Pancreas (tissue), 10 donors: Measurements from ENCODE around the gene CTSA. TPM values are rescaled to one million over a fixed set of nuclear protein-coding genes. Genes with fewer than 3 reads are reported as not detected.

Experiments
- ATAC-seq, 4 donors: fragments of 200-7000 bp; cut with Tn5 transposase; one replicate each; pipeline versions ENCODE4 v1.8.0 to v1.9.1; 2020; ENCODE audit warnings: mild to moderate bottlenecking in 4 of 4, moderate library complexity in 4 of 4
- DNase-seq, 6 donors: peaks; one replicate each; pipeline ENCODE4 v3.0.0-alpha.2; 2020
- FAIRE-seq: peaks from 2 replicates; lab custom pipeline; 2012; peaks lifted over from hg19 to GRCh38; lab: Jason Lieb, UNC
- H3K27ac ChIP-seq, 4 donors: fragments of 200-600 bp; sonication (generic); 1 replicate in 3 of 4; 2 replicates in 1 of 4; pipeline versions ENCODE4 v1.5.0 to v1.8.0; 2020
- H3K27me3 ChIP-seq, 4 donors: fragments of 200-600 bp; one replicate each; pipeline ENCODE4 v1.8.0; 2021
- H3K36me3 ChIP-seq, 3 donors: fragments of 200-600 bp; sonication (generic) in 1 of 3; one replicate each; pipeline versions ENCODE4 v1.5.0 to v1.8.0; 2020 to 2021
- H3K4me1 ChIP-seq, 3 donors: fragments of 200-600 bp; one replicate each; pipeline ENCODE4 v1.8.0; 2021
- H3K4me3 ChIP-seq, 4 donors: fragments of 200-600 bp; sonication (generic) in 2 of 4; one replicate each; pipeline versions ENCODE4 v1.5.0 to v1.8.0; 2020 to 2021
- H3K9me3 ChIP-seq, 4 donors: fragments of 200-600 bp; one replicate each; pipeline ENCODE4 v1.8.0; 2021
- CTCF ChIP-seq, 4 donors: fragments of 200-600 bp; sonication (generic) in 3 of 4; IDR thresholded peaks; one replicate each; pipeline versions ENCODE4 v1.5.0 to v1.8.0; 2021; ENCODE audit warnings: antibody characterized with exemption in 4 of 4
- WGBS, 2 donors: extraction: QIAGEN DNeasy Blood & Tissue Kit; methylation state at CpG; one replicate each; pipeline ENCODE4 v1.1.7; 2013; 5-methylcytosine and 5-hydroxymethylcytosine counted together
- intact Hi-C, 3 donors: fragments of 100-400 bp; cut with DNase I; formaldehyde crosslinking; loops; one replicate each; pipeline versions ENCODE4 v1.11.1 to v1.14.2; 2022
- polyA plus RNA-seq, 2 donors: library from polyadenylated mRNA; stranded (reverse); fragments of 200-250 nt; gene quantifications; one replicate each; pipeline ENCODE4 v1.2.3, GENCODE V29; 2013
- total RNA-seq, 6 donors: library from RNA; stranded (reverse); fragmentation: NEBNext Ultra II Directional in 4 of 6; extraction: Animal tissue kit (Norgen Biotek cat#: 25700) in 4 of 6; gene quantifications; one replicate each; pipeline versions ENCODE4 v1.2.1 to v1.2.4, GENCODE V29; 2021 to 2023
- donor health status: healthy with polysubstance abuse.
- donor health status: DM: no; HTN: no; CAD: no; lungs with moderate emphysema.
- donor health status: DM: no; HTN: no; CAD: no.
- donor health status: control.
- donor health status: control.
- donor health status: Bipolar disorder and iron deficiency.
- donor health status: DM: yes; HTN: yes; CAD: no.
- donor health status: DM: no; HTN: no; CAD: no.
- donor health status: DM: no; HTN: no; CAD: no.
- donor health status: DM: yes; HTN: yes; CAD: no.

The CTSA gene
- total and polyA plus RNA-seq, 8 donors, result 27.6 to 103 (median 55.9) TPM

DNA sequence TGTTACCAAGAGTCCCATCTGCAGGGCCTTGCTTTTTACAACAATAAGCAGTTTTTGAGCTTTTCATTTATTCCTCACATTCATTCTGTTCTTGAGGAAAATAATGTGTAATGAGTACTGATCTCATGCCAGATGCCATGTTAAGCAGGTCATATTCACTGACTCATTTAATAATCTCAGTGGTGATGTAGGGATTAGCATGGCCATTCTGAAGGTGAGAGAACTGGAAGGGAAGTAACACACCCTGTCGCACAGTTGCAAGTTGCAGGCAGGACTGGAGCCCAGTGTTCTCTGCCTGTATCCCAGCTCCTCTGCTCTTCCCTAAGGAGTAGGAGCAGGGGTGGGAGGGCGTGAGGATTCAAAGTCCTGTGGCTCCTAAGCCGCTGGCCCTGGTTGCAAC, 48.9 kb downstream of the CTSA start:
- no peak overlapping the region for H3K27ac ChIP-seq
- no peaks in the 10 kb centered on the region for H3K9me3 ChIP-seq
- no peak for TF ChIP-seq CTCF (IDR thresholded peaks at IDR 0.05)
- 93 to 100% methylated on average over 3 of the region's 3 CpGs for WGBS, 2 donors
- FAIRE-seq (no peak), ATAC-seq (no peak), DNase-seq (no peak)
- no peaks in the 10 kb centered on the region for H3K27me3 ChIP-seq
- peaks cover 6 to 12% (median 11%) of the 10 kb centered on the region in 3 donors for H3K4me1 ChIP-seq
- H3K36me3 ChIP-seq, result peaks cover 14 to 57% (median 54%) of the 10 kb centered on the region in 3 donors
- no peak overlapping the region for H3K4me3 ChIP-seq
- intact Hi-C loops, result no loop called here

- Histone ChIP-seq H3K36me3 (peaks cover 14 to 57% (median 54%) of the 10 kb centered on the region in 3 donors), H3K4me3 (no peak overlapping the region), H3K27me3 (no peaks in the 10 kb centered on the region), H3K9me3 (no peaks in the 10 kb centered on the region), H3K27ac (no peak overlapping the region), H3K4me1 (peaks cover 10 to 16% (median 14%) of the 10 kb centered on the region in 3 donors)
- ATAC-seq, result no peak
- TF ChIP-seq CTCF (IDR thresholded peaks at IDR 0.05), result no peak
- FAIRE-seq, result no peak
- 94 to 98% methylated on average over 13 of the region's 13 CpGs for WGBS, 2 donors
- intact Hi-C loops, result no loop called here
- DNase-seq, result no peak
Observed at GRCh38 chr20:45940469-45940868, 49.3 kb downstream of the CTSA start.

GRCh38 chr20:45943613-45944012, 52.5 kb downstream of the CTSA start:
- DNase-seq (peak in 1 of 6 donors; percentile 42), ATAC-seq (no peak), FAIRE-seq (no peak)
- no peak overlapping the region for H3K4me3 ChIP-seq
- no peak for TF ChIP-seq CTCF (IDR thresholded peaks at IDR 0.05)
- H3K36me3 ChIP-seq, result peaks cover 14 to 61% (median 58%) of the 10 kb centered on the region in 3 donors
- intact Hi-C loops, result no loop called here
- no peak overlapping the region for H3K27ac ChIP-seq
- peaks cover 18 to 32% (median 26%) of the 10 kb centered on the region in 3 donors for H3K4me1 ChIP-seq
- 87 to 88% methylated on average over 6 of the region's 6 CpGs for WGBS, 2 donors
- no peaks in the 10 kb centered on the region for H3K27me3 ChIP-seq
- no peaks in the 10 kb centered on the region for H3K9me3 ChIP-seq

DNA sequence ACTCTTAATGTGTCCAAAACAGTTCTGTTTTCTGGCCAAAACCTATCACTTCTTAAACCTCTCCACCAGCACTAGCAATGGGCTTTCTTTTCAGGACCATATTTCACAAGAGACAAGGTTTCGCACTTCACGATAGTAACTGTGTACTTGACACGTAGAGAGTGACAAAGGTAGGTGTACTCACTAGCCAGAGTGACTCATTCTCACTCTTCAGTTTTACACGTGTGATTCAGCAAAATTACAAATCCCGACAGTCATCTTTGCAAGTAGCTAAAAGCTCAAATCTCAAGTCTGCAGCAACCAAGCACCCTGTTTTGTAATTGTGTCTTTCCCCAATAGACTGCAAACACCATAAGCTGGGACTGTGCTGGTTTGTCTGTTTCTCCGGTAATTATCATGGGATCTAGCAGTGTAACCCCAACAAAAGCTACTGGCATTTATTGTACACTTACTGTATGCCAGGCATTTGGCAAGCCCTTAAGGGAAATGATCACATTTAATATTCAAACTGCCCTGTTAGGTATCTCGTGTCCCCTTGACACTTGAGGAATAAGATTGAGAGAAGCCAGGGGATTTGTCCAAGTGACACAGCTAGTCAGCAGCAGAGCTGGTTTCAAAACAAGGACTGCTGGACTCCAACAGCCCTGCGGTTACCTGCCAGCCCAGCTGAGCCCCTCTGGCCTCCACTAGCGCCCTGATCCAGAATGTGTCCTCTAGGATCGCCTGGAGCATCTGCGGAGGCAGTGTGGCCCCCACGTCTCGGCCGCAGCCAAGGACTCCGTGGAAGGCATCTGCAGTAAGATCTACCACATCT, 53.2 kb downstream of the CTSA start:
- FAIRE-seq (no peak), DNase-seq (no peak), ATAC-seq (peak in 1 of 4 donors; percentile 19)
- TF ChIP-seq CTCF (IDR thresholded peaks at IDR 0.05), result no peak
- Histone ChIP-seq H3K4me1 (peaks cover 18 to 32% (median 26%) of the 10 kb centered on the region in 3 donors), H3K9me3 (no peaks in the 10 kb centered on the region), H3K36me3 (peaks cover 14 to 56% (median 53%) of the 10 kb centered on the region in 3 donors), H3K27me3 (no peaks in the 10 kb centered on the region), H3K4me3 (no peak overlapping the region), H3K27ac (peak overlapping the region; percentile 42 to 80 (median 70))
- WGBS, 2 donors, result 58 to 66% methylated on average over 15 of the region's 15 CpGs
- intact Hi-C loops, result no loop called here
